GM23338 (cell line): ENCODE measurements around the gene BMPER. TPM values are rescaled to one million over a fixed set of nuclear protein-coding genes. Genes with fewer than 3 reads are reported as not detected.

Experiments
- ATAC-seq: fragments of 200-7000 bp; cut with Tn5 transposase; 3 replicates; pipeline ENCODE4 v1.9.1; 2020
- DNase-seq: peaks from one replicate; pipeline ENCODE4 v3.0.0-alpha.2; 2015; ENCODE audit warnings: low spot score
- H2AFZ ChIP-seq: fragments of 200-600 bp; sonication (generic); 2 replicates; pipeline ENCODE4 v1.8.0; 2016; ENCODE audit warnings: antibody characterized with exemption, mild to moderate bottlenecking, moderate library complexity
- H3F3A ChIP-seq: fragments of 200-600 bp; sonication (generic); replicated peaks from 2 replicates; pipeline ENCODE4 v1.8.0; 2017; ENCODE audit warnings: antibody characterized with exemption, mixed run types, low read depth
- H3K27ac ChIP-seq: fragments of 200-600 bp; sonication (generic); 2 replicates; pipeline ENCODE4 v1.6.1; 2016; ENCODE audit warnings: low read depth
- H3K27me3 ChIP-seq: fragments of 200-600 bp; sonication (generic); 2 replicates; pipeline ENCODE4 v1.8.0; 2016; ENCODE audit warnings: mild to moderate bottlenecking, mixed run types, moderate library complexity; ENCODE audit not compliant: insufficient read depth
- H3K36me3 ChIP-seq: fragments of 200-600 bp; sonication (generic); 2 replicates; pipeline ENCODE4 v1.8.0; 2016; ENCODE audit warnings: mild to moderate bottlenecking; ENCODE audit not compliant: insufficient read depth
- H3K4me1 ChIP-seq: fragments of 200-600 bp; sonication (generic); 2 replicates; pipeline ENCODE4 v1.8.0; 2016; ENCODE audit warnings: mild to moderate bottlenecking, moderate library complexity; ENCODE audit not compliant: insufficient read depth
- H3K4me2 ChIP-seq: fragments of 200-600 bp; sonication (generic); 2 replicates; pipeline ENCODE4 v1.7.1; 2017; ENCODE audit warnings: mixed run types
- H3K4me3 ChIP-seq: fragments of 200-600 bp; sonication (generic); 2 replicates; pipeline ENCODE4 v1.6.1; 2016; ENCODE audit warnings: mixed run types
- H3K79me2 ChIP-seq: fragments of 200-600 bp; sonication (generic); replicated peaks from 2 replicates; pipeline ENCODE4 v1.8.0; 2017; ENCODE audit warnings: mild to moderate bottlenecking; ENCODE audit not compliant: insufficient read depth
- H3K9me2 ChIP-seq: fragments of 200-600 bp; sonication (generic); 2 replicates; pipeline ENCODE4 v1.8.0; 2017; ENCODE audit not compliant: insufficient read depth
- H4K20me1 ChIP-seq: fragments of 200-600 bp; sonication (generic); replicated peaks from 2 replicates; pipeline ENCODE4 v1.8.0; 2017; ENCODE audit warnings: mild to moderate bottlenecking; ENCODE audit not compliant: insufficient read depth
- H3K27ac Mint-ChIP-seq: 2 replicates; pipeline ENCODE4 v1.8.0; 2020; ENCODE audit warnings: inconsistent platforms, mild to moderate bottlenecking, moderate library complexity, mixed read lengths
- H3K27me3 Mint-ChIP-seq: 3 replicates; pipeline ENCODE4 v1.8.0; 2022; ENCODE audit warnings: low read depth, mild to moderate bottlenecking, moderate library complexity, mixed read lengths, inconsistent platforms; ENCODE audit not compliant: insufficient read depth, poor library complexity
- H3K36me3 Mint-ChIP-seq: 3 replicates; pipeline ENCODE4 v1.8.0; 2021; ENCODE audit warnings: low read depth, mild to moderate bottlenecking, inconsistent platforms, moderate library complexity, mixed read lengths
- H3K4me1 Mint-ChIP-seq: 3 replicates; pipeline ENCODE4 v1.8.0; 2020; ENCODE audit warnings: mild to moderate bottlenecking, inconsistent platforms, mixed read lengths
- H3K4me3 Mint-ChIP-seq: 3 replicates; pipeline ENCODE4 v1.8.0; 2021; ENCODE audit warnings: moderate library complexity, mild to moderate bottlenecking, inconsistent platforms, mixed read lengths
- H3K9me3 Mint-ChIP-seq: 3 replicates; pipeline ENCODE4 v1.8.0; 2020; ENCODE audit warnings: moderate library complexity, mild to moderate bottlenecking, inconsistent platforms, mixed read lengths
- CREB1 ChIP-seq: fragments of 250-450 bp; sonication (Bioruptor Pico); IDR thresholded peaks from 2 replicates; pipeline ENCODE4 v1.5.0; 2020; ENCODE audit warnings: low read depth, mild to moderate bottlenecking, moderate library complexity
- CTCF ChIP-seq, 2 experiments: fragments of 200-600 bp in 1 of 2; sonication (generic) in 1 of 2; conservative IDR thresholded peaks; 2 replicates each; pipeline versions ENCODE4 v1.5.1 to v1.6.1; 2016 to 2017; ENCODE audit warnings: antibody characterized with exemption in 2 of 2, low read depth in 2 of 2, mild to moderate bottlenecking in 2 of 2, moderate library complexity in 1 of 2
- ETS1 ChIP-seq: IDR thresholded peaks from 2 replicates; pipeline ENCODE4 v1.6.1; 2016; ENCODE audit warnings: antibody characterized with exemption
- EZH2 ChIP-seq: fragments of 200-600 bp; sonication (generic); IDR thresholded peaks from one replicate; pipeline ENCODE4 v1.8.0; 2017; ENCODE audit warnings: antibody characterized with exemption, mild to moderate bottlenecking, low read depth; ENCODE audit not compliant: unreplicated experiment
- EZH2phosphoT487 ChIP-seq: fragments of 200-600 bp; sonication (generic); IDR thresholded peaks from one replicate; pipeline ENCODE4 v1.8.1; 2018; ENCODE audit warnings: antibody characterized with exemption; ENCODE audit not compliant: unreplicated experiment
- JUNB ChIP-seq: IDR thresholded peaks from one replicate; pipeline ENCODE4 v1.6.1; 2016; ENCODE audit warnings: antibody characterized with exemption; ENCODE audit not compliant: unreplicated experiment
- NANOG ChIP-seq: IDR thresholded peaks from 2 replicates; pipeline ENCODE4 v1.6.1; 2016; ENCODE audit warnings: antibody characterized with exemption, borderline replicate concordance
- POLR2AphosphoS5 ChIP-seq: IDR thresholded peaks from 2 replicates; pipeline ENCODE4 v1.6.1; 2016; ENCODE audit warnings: antibody characterized with exemption, low read depth
- REST ChIP-seq: IDR thresholded peaks from one replicate; pipeline ENCODE4 v1.6.1; 2018; ENCODE audit warnings: antibody characterized with exemption; ENCODE audit not compliant: unreplicated experiment
- STAT1 ChIP-seq: IDR thresholded peaks from one replicate; pipeline ENCODE4 v1.6.1; 2016; ENCODE audit warnings: antibody characterized with exemption; ENCODE audit not compliant: unreplicated experiment
- ZNF114 ChIP-seq: fragments of 250-450 bp; sonication (Bioruptor Pico); IDR thresholded peaks from 2 replicates; pipeline ENCODE4 v1.5.0; 2020; ENCODE audit warnings: mild to moderate bottlenecking, moderate library complexity
- ZNF331 ChIP-seq: fragments of 250-450 bp; sonication (Bioruptor Pico); IDR thresholded peaks from 2 replicates; pipeline ENCODE4 v1.5.0; 2020; ENCODE audit warnings: low read depth, mild to moderate bottlenecking, moderate library complexity
- ZNF462 ChIP-seq: fragments of 250-450 bp; sonication (Bioruptor Pico); IDR thresholded peaks from 2 replicates; pipeline ENCODE4 v1.5.0; 2020; ENCODE audit warnings: mild to moderate bottlenecking, moderate library complexity
- polyA plus RNA-seq: library from polyadenylated mRNA; unstranded; fragments of >200 nt; fragmentation: Nextera tagmentation; extraction: Ambion mirVana; gene quantifications from 2 replicates; pipeline ENCODE4 v1.2.1, GENCODE V29; 2016
- total RNA-seq: library from RNA; depleted of rRNA; stranded (reverse); fragments of >200 nt; shearing (Covaris generic); gene quantifications from 2 replicates; pipeline ENCODE4 v1.2.3, GENCODE V29; 2014

The BMPER gene
- total and polyA plus RNA-seq, 2 experiments from 2014 or later: 0.53 to 1.4 TPM

- H3K36me3 Mint-ChIP-seq: no peaks in the 10 kb centered on the region
- Histone ChIP-seq H3K4me2 (no peak overlapping the region), H3K4me3 (no peak overlapping the region), H3F3A (no peaks in the 10 kb centered on the region), H3K9me2 (peaks cover 6% of the 10 kb centered on the region; the same call in 1 of the 2 replicates), H3K79me2 (no peaks in the 10 kb centered on the region), H2AFZ (no peak overlapping the region), H3K27ac (no peak overlapping the region), H3K36me3 (no peaks in the 10 kb centered on the region), H4K20me1 (no peaks in the 10 kb centered on the region), H3K4me1 (0 out of 2 replicates have a peak, but pooled peaks cover 3% of the 10 kb centered on the region), H3K27me3 (no peaks in the 10 kb centered on the region)
- no peaks in the 10 kb centered on the region for H3K9me3 Mint-ChIP-seq
- no peak overlapping the region; the same call in 1 of the 2 replicates for H3K27ac Mint-ChIP-seq
- DNase-seq: no peak
- H3K4me3 Mint-ChIP-seq: no peak overlapping the region
- no peak for TF ChIP-seq POLR2AphosphoS5
- TF ChIP-seq ZNF462 (CRISPR knock-in tag): no peak
- no peak for TF ChIP-seq EZH2
- TF ChIP-seq EZH2phosphoT487: no peak
- no peak for TF ChIP-seq ETS1
- no peak for TF ChIP-seq NANOG
- TF ChIP-seq CREB1: no peak
- TF ChIP-seq ZNF114 (CRISPR knock-in tag): no peak
- TF ChIP-seq JUNB: no peak
- no peak for TF ChIP-seq ZNF331 (CRISPR knock-in tag)
- no peak for TF ChIP-seq STAT1
- TF ChIP-seq REST: no peak
- TF ChIP-seq CTCF (conservative IDR thresholded peaks at IDR 0.05; ENCODE audit: low read depth in 2 of 2): no peak
- H3K27me3 Mint-ChIP-seq: no peaks in the 10 kb centered on the region
- peaks cover 3% of the 10 kb centered on the region for H3K4me1 Mint-ChIP-seq
- no peak for ATAC-seq
Observed at GRCh38 chr7:34026481-34027190, 121.3 kb downstream of the BMPER start.
